Measurements from ENCODE around the gene RHOT2. TPM values are rescaled to one million over a fixed set of nuclear protein-coding genes. Genes with fewer than 3 reads are reported as not detected.

RHOT2 gene
- total RNA-seq, 1 donor from 2014 or later = 93.2 TPM

DNA sequence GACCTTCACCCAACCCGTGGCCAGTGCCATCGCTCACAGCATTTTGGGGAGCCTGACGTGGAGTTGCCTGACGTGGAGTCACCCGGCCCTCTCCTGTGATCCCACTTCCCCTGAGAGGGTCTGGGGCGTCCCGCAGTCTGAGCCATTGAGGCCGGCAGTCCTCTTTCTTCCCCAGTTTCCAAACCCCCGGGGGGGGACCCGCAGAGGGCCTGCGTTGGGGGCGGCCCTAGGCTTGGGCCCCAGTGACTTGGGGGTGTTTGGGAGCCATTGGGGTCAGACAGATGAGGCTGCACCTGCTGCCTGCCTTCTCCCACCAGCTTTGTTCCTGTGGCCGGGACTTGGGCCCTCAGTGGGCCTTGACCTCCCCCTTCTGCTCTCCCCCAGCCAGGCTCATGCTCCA lies 1.7 kb downstream of the RHOT2 start:
- FAIRE-seq = no peak
- Histone ChIP-seq H2AFZ (ENCODE audit: low read depth, low read length) (no peak overlapping the region), H3K9me3 (ENCODE audit: insufficient read depth, low read depth, low read length) (no peaks in the 10 kb centered on the region), H3K36me3 (ENCODE audit: insufficient read depth, low read length) (no peaks in the 10 kb centered on the region), H3K9ac (ENCODE audit: low read length) (no peak overlapping the region), H3K4me1 (ENCODE audit: insufficient read depth, low read length) (peaks cover 5% of the 10 kb centered on the region), H3K27me3 (ENCODE audit: insufficient read depth, low read length) (no peaks in the 10 kb centered on the region), H3K79me2 (ENCODE audit: insufficient read depth, low read length) (peaks cover 35% of the 10 kb centered on the region), H3K4me2 (ENCODE audit: low read length) (peak overlapping the region; percentile 85), H4K20me1 (ENCODE audit: insufficient read depth, low read length) (peaks cover 47% of the 10 kb centered on the region), H3K27ac (ENCODE audit: low read depth, low read length) (no peak overlapping the region), H3K4me3 (ENCODE audit: insufficient read depth, low read depth, low read length) (peak overlapping the region; percentile 80)
- H3K36me3 Mint-ChIP-seq (ENCODE audit: low read depth, unreplicated experiment) = no peaks in the 10 kb centered on the region
- H3K4me3 Mint-ChIP-seq (ENCODE audit: unreplicated experiment) = peak overlapping the region; percentile 82
- no peak overlapping the region for H3K27ac Mint-ChIP-seq (ENCODE audit: unreplicated experiment)
- H3K4me1 Mint-ChIP-seq (ENCODE audit: low read depth, unreplicated experiment) = no peaks in the 10 kb centered on the region
- no peaks in the 10 kb centered on the region for H3K9me3 Mint-ChIP-seq (ENCODE audit: unreplicated experiment)
- TF ChIP-seq EZH2 (IDR thresholded peaks at IDR 0.05; ENCODE audit: insufficient read depth, low read length) = no peak
- TF ChIP-seq, protein P1, sequence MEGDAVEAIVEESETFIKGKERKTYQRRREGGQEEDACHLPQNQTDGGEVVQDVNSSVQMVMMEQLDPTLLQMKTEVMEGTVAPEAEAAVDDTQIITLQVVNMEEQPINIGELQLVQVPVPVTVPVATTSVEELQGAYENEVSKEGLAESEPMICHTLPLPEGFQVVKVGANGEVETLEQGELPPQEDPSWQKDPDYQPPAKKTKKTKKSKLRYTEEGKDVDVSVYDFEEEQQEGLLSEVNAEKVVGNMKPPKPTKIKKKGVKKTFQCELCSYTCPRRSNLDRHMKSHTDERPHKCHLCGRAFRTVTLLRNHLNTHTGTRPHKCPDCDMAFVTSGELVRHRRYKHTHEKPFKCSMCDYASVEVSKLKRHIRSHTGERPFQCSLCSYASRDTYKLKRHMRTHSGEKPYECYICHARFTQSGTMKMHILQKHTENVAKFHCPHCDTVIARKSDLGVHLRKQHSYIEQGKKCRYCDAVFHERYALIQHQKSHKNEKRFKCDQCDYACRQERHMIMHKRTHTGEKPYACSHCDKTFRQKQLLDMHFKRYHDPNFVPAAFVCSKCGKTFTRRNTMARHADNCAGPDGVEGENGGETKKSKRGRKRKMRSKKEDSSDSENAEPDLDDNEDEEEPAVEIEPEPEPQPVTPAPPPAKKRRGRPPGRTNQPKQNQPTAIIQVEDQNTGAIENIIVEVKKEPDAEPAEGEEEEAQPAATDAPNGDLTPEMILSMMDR (IDR thresholded peaks at IDR 0.05; ENCODE audit: insufficient read depth, low read depth, low read length) = no peak
- no peak for DNase-seq (ENCODE audit: low read depth)
- H3K27me3 Mint-ChIP-seq (ENCODE audit: low read depth, unreplicated experiment) = no peaks in the 10 kb centered on the region

DNA sequence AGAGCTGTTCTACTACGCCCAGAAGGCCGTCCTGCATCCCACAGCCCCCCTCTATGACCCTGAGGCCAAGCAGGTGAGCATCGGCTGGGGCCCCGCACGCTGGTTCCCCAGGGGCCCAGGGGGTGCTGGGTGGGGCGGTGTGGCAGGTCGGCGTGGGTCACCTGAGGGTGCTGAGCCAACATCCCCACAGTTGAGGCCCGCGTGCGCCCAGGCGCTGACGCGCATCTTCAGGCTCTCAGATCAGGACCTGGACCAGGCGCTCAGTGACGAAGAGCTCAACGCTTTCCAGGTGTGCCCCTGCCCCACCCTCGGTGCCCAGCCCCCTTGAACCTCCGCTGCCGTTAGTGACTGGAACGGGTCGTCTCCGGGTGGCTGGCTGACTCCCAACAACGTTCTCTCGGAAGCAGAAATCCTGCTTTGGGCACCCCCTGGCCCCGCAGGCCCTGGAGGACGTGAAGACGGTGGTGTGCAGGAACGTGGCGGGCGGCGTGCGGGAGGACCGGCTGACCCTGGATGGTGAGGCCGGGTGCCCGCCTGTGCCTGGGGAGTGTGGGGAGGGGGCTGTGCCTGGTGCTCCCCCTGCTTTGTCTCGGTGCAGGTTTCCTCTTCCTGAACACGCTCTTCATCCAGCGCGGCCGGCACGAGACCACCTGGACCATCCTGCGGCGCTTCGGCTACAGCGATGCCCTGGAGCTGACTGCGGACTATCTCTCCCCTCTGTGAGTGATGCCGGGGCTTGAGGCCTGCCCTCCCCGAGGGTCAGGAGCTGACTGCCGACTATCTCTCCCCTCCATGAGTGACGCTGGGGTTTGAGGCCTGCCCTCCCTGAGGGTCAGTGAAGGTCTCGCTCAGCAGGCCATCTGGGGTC lies 2.8 kb downstream of the RHOT2 start:
- Mint-ChIP-seq H3K4me3 (ENCODE audit: unreplicated experiment) (peak overlapping the region; percentile 66), H3K27ac (ENCODE audit: unreplicated experiment) (no peak overlapping the region), H3K36me3 (ENCODE audit: low read depth, unreplicated experiment) (no peaks in the 10 kb centered on the region)

More for the DNA sequence above, 2.8 kb downstream of the RHOT2 start:
- Mint-ChIP-seq H3K4me1 (ENCODE audit: low read depth, unreplicated experiment) (peaks cover 2% of the 10 kb centered on the region), H3K27me3 (ENCODE audit: low read depth, unreplicated experiment) (no peaks in the 10 kb centered on the region), H3K9me3 (ENCODE audit: unreplicated experiment) (no peaks in the 10 kb centered on the region)
- H3K4me3 ChIP-seq (ENCODE audit: insufficient read depth, low read depth, low read length) = no peak overlapping the region
- H3K79me2 ChIP-seq (ENCODE audit: insufficient read depth, low read length) = peaks cover 35% of the 10 kb centered on the region
- H3K27ac ChIP-seq (ENCODE audit: low read depth, low read length) = no peak overlapping the region
- FAIRE-seq (no peak), DNase-seq (ENCODE audit: low read depth) (no peak)
- no peak overlapping the region for H3K9ac ChIP-seq (ENCODE audit: low read length)
- H3K36me3 ChIP-seq (ENCODE audit: insufficient read depth, low read length) = no peaks in the 10 kb centered on the region
- no peak overlapping the region for H3K4me2 ChIP-seq (ENCODE audit: low read length)
- peaks cover 11% of the 10 kb centered on the region for H3K4me1 ChIP-seq (ENCODE audit: insufficient read depth, low read length)
- no peak overlapping the region for H2AFZ ChIP-seq (ENCODE audit: low read depth, low read length)
- no peak for TF ChIP-seq EZH2 (IDR thresholded peaks at IDR 0.05; ENCODE audit: insufficient read depth, low read length)
- TF ChIP-seq, protein P1 (IDR thresholded peaks at IDR 0.05; ENCODE audit: insufficient read depth, low read depth, low read length) = no peak
- no peaks in the 10 kb centered on the region for H3K27me3 ChIP-seq (ENCODE audit: insufficient read depth, low read length)
- H3K9me3 ChIP-seq (ENCODE audit: insufficient read depth, low read depth, low read length) = no peaks in the 10 kb centered on the region
- peaks cover 54% of the 10 kb centered on the region for H4K20me1 ChIP-seq (ENCODE audit: insufficient read depth, low read length)
